ENCODE data around the gene MTMR6. TPM values are rescaled to one million over a fixed set of nuclear protein-coding genes. Genes with fewer than 3 reads are reported as not detected.

Gene MTMR6
- total and polyA plus RNA-seq, 4 donors: 5.5 to 23.4 (median 17.8) TPM

GRCh38 chr13:25280396-25280795 lies 6.9 kb downstream of the MTMR6 start:
- H3K27me3 ChIP-seq (ENCODE audit: control insufficient read depth in 3 of 3, insufficient read depth in 3 of 3, low read length in 2 of 3): no peaks in the 10 kb centered on the region
- DNase-seq: no peak
- H3K27ac ChIP-seq (ENCODE audit: low read depth in 1 of 2, low read length in 1 of 2): no peak overlapping the region
- no peak overlapping the region for H3K4me3 ChIP-seq
- ATAC-seq (ENCODE audit: insufficient read depth, low FRiP score): no peak
- H3K36me3 ChIP-seq (ENCODE audit: control insufficient read depth in 4 of 4, insufficient read depth in 4 of 4, low read length in 4 of 4): no peaks in the 10 kb centered on the region
- H3K9me3 ChIP-seq (ENCODE audit: control insufficient read depth in 4 of 4, insufficient read depth in 3 of 4, low read length in 3 of 4): no peaks in the 10 kb centered on the region
- H3K4me1 ChIP-seq (ENCODE audit: control insufficient read depth in 5 of 5, insufficient read depth in 5 of 5, low read length in 5 of 5): peaks cover 0 to 3% (median 0%) of the 10 kb centered on the region in 5 donors
- H3K9ac ChIP-seq (ENCODE audit: insufficient read depth in 1 of 2, low read length in 2 of 2): no peak overlapping the region
- TF ChIP-seq CTCF (IDR thresholded peaks at IDR 0.05; ENCODE audit: control extremely low read depth, extremely low read depth): no peak

GRCh38 chr13:25276748-25277147 lies 10.5 kb downstream of the MTMR6 start:
- Histone ChIP-seq H3K9ac (ENCODE audit: insufficient read depth in 1 of 2, low read length in 2 of 2) (no peak overlapping the region), H3K36me3 (ENCODE audit: control insufficient read depth in 4 of 4, insufficient read depth in 4 of 4, low read length in 4 of 4) (peaks cover 0 to 10% (median 4%) of the 10 kb centered on the region in 4 donors), H3K4me3 (no peak overlapping the region), H3K27me3 (ENCODE audit: control insufficient read depth in 3 of 3, insufficient read depth in 3 of 3, low read length in 2 of 3) (no peaks in the 10 kb centered on the region), H3K4me1 (ENCODE audit: control insufficient read depth in 5 of 5, insufficient read depth in 5 of 5, low read length in 5 of 5) (peaks cover 0 to 3% (median 0%) of the 10 kb centered on the region in 5 donors), H3K27ac (ENCODE audit: low read depth in 1 of 2, low read length in 1 of 2) (no peak overlapping the region), H3K9me3 (ENCODE audit: control insufficient read depth in 4 of 4, insufficient read depth in 3 of 4, low read length in 3 of 4) (no peaks in the 10 kb centered on the region)
- WGBS, 2 donors: 89 to 100% methylated on average over 2 of the region's 2 CpGs
- TF ChIP-seq CTCF (IDR thresholded peaks at IDR 0.05; ENCODE audit: control extremely low read depth, extremely low read depth): no peak
- DNase-seq (no peak), ATAC-seq (ENCODE audit: insufficient read depth, low FRiP score) (no peak)

GRCh38 chr13:25268561-25268960 lies 18.7 kb downstream of the MTMR6 start:
- no peak overlapping the region for H3K9ac ChIP-seq (ENCODE audit: insufficient read depth in 1 of 2, low read length in 2 of 2)
- no peak overlapping the region for H3K4me3 ChIP-seq
- no peaks in the 10 kb centered on the region for H3K9me3 ChIP-seq (ENCODE audit: control insufficient read depth in 4 of 4, insufficient read depth in 3 of 4, low read length in 3 of 4)
- peaks cover 0 to 2% (median 0%) of the 10 kb centered on the region in 5 donors for H3K4me1 ChIP-seq (ENCODE audit: control insufficient read depth in 5 of 5, insufficient read depth in 5 of 5, low read length in 5 of 5)
- H3K36me3 ChIP-seq (ENCODE audit: control insufficient read depth in 4 of 4, insufficient read depth in 4 of 4, low read length in 4 of 4): peaks cover 6 to 27% (median 17%) of the 10 kb centered on the region in 4 donors
- no peak overlapping the region for H3K27ac ChIP-seq (ENCODE audit: low read depth in 1 of 2, low read length in 1 of 2)
- ATAC-seq (ENCODE audit: insufficient read depth, low FRiP score) (no peak), DNase-seq (no peak)
- WGBS, 2 donors: 97 to 99% methylated on average over 6 of the region's 6 CpGs
- H3K27me3 ChIP-seq (ENCODE audit: control insufficient read depth in 3 of 3, insufficient read depth in 3 of 3, low read length in 2 of 3): no peaks in the 10 kb centered on the region
- TF ChIP-seq CTCF (IDR thresholded peaks at IDR 0.05; ENCODE audit: control extremely low read depth, extremely low read depth): no peak

- H3K4me1 ChIP-seq (ENCODE audit: control insufficient read depth in 5 of 5, insufficient read depth in 5 of 5, low read length in 5 of 5): peaks cover 0 to 2% (median 0%) of the 10 kb centered on the region in 5 donors
- 75 to 95% methylated on average over 1 of the region's 1 CpG for WGBS, 2 donors
- no peak overlapping the region for H3K9ac ChIP-seq (ENCODE audit: insufficient read depth in 1 of 2, low read length in 2 of 2)
- peaks cover 6 to 27% (median 19%) of the 10 kb centered on the region in 4 donors for H3K36me3 ChIP-seq (ENCODE audit: control insufficient read depth in 4 of 4, insufficient read depth in 4 of 4, low read length in 4 of 4)
- no peak overlapping the region for H3K27ac ChIP-seq (ENCODE audit: low read depth in 1 of 2, low read length in 1 of 2)
- DNase-seq (peak in 1 of 3 donors; percentile 24), ATAC-seq (ENCODE audit: insufficient read depth, low FRiP score) (no peak)
- H3K27me3 ChIP-seq (ENCODE audit: control insufficient read depth in 3 of 3, insufficient read depth in 3 of 3, low read length in 2 of 3): no peaks in the 10 kb centered on the region
- no peaks in the 10 kb centered on the region for H3K9me3 ChIP-seq (ENCODE audit: control insufficient read depth in 4 of 4, insufficient read depth in 3 of 4, low read length in 3 of 4)
- no peak for TF ChIP-seq CTCF (IDR thresholded peaks at IDR 0.05; ENCODE audit: control extremely low read depth, extremely low read depth)
- H3K4me3 ChIP-seq: no peak overlapping the region
These were observed 19.6 kb downstream of the MTMR6 start for GRCh38 chr13:25267715-25268114.
